Measurements from ENCODE around the gene TNNC1. TPM values are rescaled to one million over a fixed set of nuclear protein-coding genes. Genes with fewer than 3 reads are reported as not detected.

The TNNC1 gene
- total and polyA plus RNA-seq, 4 donors: 2.6 to 20.7 (median 3.8) TPM

GRCh38 chr3:52447512-52448355 lies 6.1 kb downstream of the TNNC1 start:
- Histone ChIP-seq H3K36me3 (ENCODE audit: control insufficient read depth in 1 of 2, insufficient read depth in 2 of 2, low read length in 1 of 2) (no peaks in the 10 kb centered on the region), H3K27ac (ENCODE audit: low read depth in 1 of 2, low read length in 2 of 2) (no peak overlapping the region), H3K4me3 (ENCODE audit: low read length in 2 of 2) (no peak overlapping the region), H3K4me1 (ENCODE audit: control insufficient read depth in 1 of 2, insufficient read depth in 2 of 2, low read length in 2 of 2) (no peaks in the 10 kb centered on the region), H3K9me3 (ENCODE audit: control insufficient read depth, low read length) (no peaks in the 10 kb centered on the region), H3K27me3 (ENCODE audit: control insufficient read depth in 1 of 2, insufficient read depth in 2 of 2, low read length in 1 of 2) (no peaks in the 10 kb centered on the region)
- no peak for DNase-seq
- intact Hi-C loops (cut with DNase I): loop anchor here in 1 of 2 donors (5.0 kb wide), 1 partner anchor 225 kb away; no protein-coding TSS in a partner anchor
- 73 to 75% methylated on average over 11 to 12 of the region's 12 CpGs for WGBS, 2 donors
- ATAC-seq (ENCODE audit: low FRiP score): no peak

DNA sequence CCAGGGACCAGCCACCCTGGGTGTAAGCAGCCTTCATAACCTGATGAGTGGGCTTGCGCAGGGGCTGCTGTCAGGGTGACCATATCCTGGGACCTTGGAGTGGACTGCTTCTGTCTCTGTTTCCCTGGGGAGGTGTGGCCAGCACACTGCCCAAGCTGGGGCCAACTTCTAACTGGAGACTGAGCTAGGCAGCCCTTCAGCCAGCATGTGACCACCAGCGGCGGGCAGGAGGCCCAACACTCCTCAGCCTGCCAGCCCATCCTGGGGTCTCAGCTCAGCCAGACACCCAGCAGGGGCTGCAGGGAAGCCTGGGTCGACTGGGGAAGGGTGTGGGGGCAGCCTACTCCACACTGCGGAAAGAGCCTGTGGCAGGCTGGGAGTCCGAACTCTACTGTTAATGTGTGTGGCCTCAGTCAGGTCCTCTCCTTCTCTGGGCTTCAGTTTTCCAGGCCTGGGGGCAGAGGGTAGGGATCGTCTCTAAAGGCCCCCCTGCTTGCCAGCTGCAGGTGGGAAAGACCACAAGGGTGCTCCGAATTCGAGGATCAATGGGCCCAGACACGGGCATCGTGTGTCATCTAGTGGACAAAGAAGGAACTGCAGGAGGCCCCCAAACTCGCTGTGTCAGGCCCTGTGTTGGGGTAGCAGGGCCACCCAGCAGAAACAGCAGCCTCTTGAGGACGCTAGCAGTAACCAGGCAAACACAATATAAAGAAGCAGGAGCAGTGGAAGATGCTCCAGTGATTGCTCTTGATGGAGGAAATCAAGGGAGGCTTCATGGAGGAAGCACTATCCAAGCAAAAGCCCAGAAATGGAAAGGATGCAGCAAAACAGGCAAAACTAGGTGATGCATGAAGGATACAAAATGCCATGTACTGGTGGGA lies 7.0 kb downstream of the TNNC1 start:
- peak; percentile 74 for ATAC-seq (ENCODE audit: low FRiP score)
- Histone ChIP-seq H3K27me3 (ENCODE audit: control insufficient read depth in 1 of 2, insufficient read depth in 2 of 2, low read length in 1 of 2) (no peaks in the 10 kb centered on the region), H3K4me3 (ENCODE audit: low read length in 2 of 2) (no peak overlapping the region), H3K27ac (ENCODE audit: low read depth in 1 of 2, low read length in 2 of 2) (no peak overlapping the region), H3K36me3 (ENCODE audit: control insufficient read depth in 1 of 2, insufficient read depth in 2 of 2, low read length in 1 of 2) (no peaks in the 10 kb centered on the region), H3K4me1 (ENCODE audit: control insufficient read depth in 1 of 2, insufficient read depth in 2 of 2, low read length in 2 of 2) (no peaks in the 10 kb centered on the region), H3K9me3 (ENCODE audit: control insufficient read depth, low read length) (no peaks in the 10 kb centered on the region)
- DNase-seq: peak in 1 of 2 donors; percentile 83
- intact Hi-C loops (cut with DNase I): loop anchor here in 1 of 2 donors (5.0 kb wide), 1 partner anchor 225 kb away; no protein-coding TSS in a partner anchor
- 37 to 38% methylated on average over 13 of the region's 13 CpGs for WGBS, 2 donors

GRCh38 chr3:52446042-52446441 lies 7.8 kb downstream of the TNNC1 start:
- Histone ChIP-seq H3K27ac (ENCODE audit: low read depth in 1 of 2, low read length in 2 of 2) (no peak overlapping the region), H3K27me3 (ENCODE audit: control insufficient read depth in 1 of 2, insufficient read depth in 2 of 2, low read length in 1 of 2) (no peaks in the 10 kb centered on the region), H3K4me3 (ENCODE audit: low read length in 2 of 2) (no peak overlapping the region), H3K9me3 (ENCODE audit: control insufficient read depth, low read length) (no peaks in the 10 kb centered on the region), H3K36me3 (ENCODE audit: control insufficient read depth in 1 of 2, insufficient read depth in 2 of 2, low read length in 1 of 2) (no peaks in the 10 kb centered on the region), H3K4me1 (ENCODE audit: control insufficient read depth in 1 of 2, insufficient read depth in 2 of 2, low read length in 2 of 2) (no peaks in the 10 kb centered on the region)
- 93 to 95% methylated on average over 4 of the region's 4 CpGs for WGBS, 2 donors
- intact Hi-C loops (cut with DNase I): loop anchor here in 1 of 2 donors (5.0 kb wide), 1 partner anchor 224 kb away; no protein-coding TSS in a partner anchor
- DNase-seq (no peak), ATAC-seq (ENCODE audit: low FRiP score) (no peak)

GRCh38 chr3:52444860-52445793 lies 8.7 kb downstream of the TNNC1 start, which contains the start of gene SEMA3G:
Gene SEMA3G (minus strand): TSS chr3:52445103. CDS start chr3:52445027, 76 bp downstream.
- Histone ChIP-seq H3K9me3 (ENCODE audit: control insufficient read depth, low read length) (no peaks in the 10 kb centered on the region), H3K27ac (ENCODE audit: low read depth in 1 of 2, low read length in 2 of 2) (no peak within 1 kb of the TSS)
- ATAC-seq (ENCODE audit: low FRiP score): peak; percentile 67

GRCh38 chr3:52443791-52444687 lies 9.8 kb downstream of the TNNC1 start:
- 91 to 92% methylated on average over 25 of the region's 25 CpGs for WGBS, 2 donors
- no peak overlapping the region for H3K27ac ChIP-seq (ENCODE audit: low read depth in 1 of 2, low read length in 2 of 2)
- ATAC-seq (ENCODE audit: low FRiP score): no peak
- no peaks in the 10 kb centered on the region for H3K4me1 ChIP-seq (ENCODE audit: control insufficient read depth in 1 of 2, insufficient read depth in 2 of 2, low read length in 2 of 2)
- H3K9me3 ChIP-seq (ENCODE audit: control insufficient read depth, low read length): no peaks in the 10 kb centered on the region
- no peaks in the 10 kb centered on the region for H3K36me3 ChIP-seq (ENCODE audit: control insufficient read depth in 1 of 2, insufficient read depth in 2 of 2, low read length in 1 of 2)
- no peak for DNase-seq
- no peak overlapping the region for H3K4me3 ChIP-seq (ENCODE audit: low read length in 2 of 2)
- H3K27me3 ChIP-seq (ENCODE audit: control insufficient read depth in 1 of 2, insufficient read depth in 2 of 2, low read length in 1 of 2): no peaks in the 10 kb centered on the region
- intact Hi-C loops (cut with DNase I): no loop called here

More at GRCh38 chr3:52444860-52445793, 8.7 kb downstream of the TNNC1 start, which contains the start of gene SEMA3G:
- no peaks in the 10 kb centered on the region for H3K36me3 ChIP-seq (ENCODE audit: control insufficient read depth in 1 of 2, insufficient read depth in 2 of 2, low read length in 1 of 2)
- no peak within 1 kb of the TSS for H3K4me3 ChIP-seq (ENCODE audit: low read length in 2 of 2)
- no peaks in the 10 kb centered on the region for H3K27me3 ChIP-seq (ENCODE audit: control insufficient read depth in 1 of 2, insufficient read depth in 2 of 2, low read length in 1 of 2)
- WGBS, 2 donors: 20 to 34% methylated on average over 14 to 19 of the region's 19 CpGs
- H3K4me1 ChIP-seq (ENCODE audit: control insufficient read depth in 1 of 2, insufficient read depth in 2 of 2, low read length in 2 of 2): no peaks in the 10 kb centered on the region
- intact Hi-C loops (cut with DNase I): loop anchor here in 1 of 2 donors (1.0 to 5.0 kb wide), 2 partner anchors 17 to 223 kb away; no protein-coding TSS in a partner anchor
- peak; percentile 87 to 91 for DNase-seq

GRCh38 chr3:52443268-52443610 lies 10.6 kb downstream of the TNNC1 start:
- Histone ChIP-seq H3K36me3 (ENCODE audit: control insufficient read depth in 1 of 2, insufficient read depth in 2 of 2, low read length in 1 of 2) (no peaks in the 10 kb centered on the region), H3K27ac (ENCODE audit: low read depth in 1 of 2, low read length in 2 of 2) (no peak overlapping the region), H3K4me3 (ENCODE audit: low read length in 2 of 2) (no peak overlapping the region), H3K4me1 (ENCODE audit: control insufficient read depth in 1 of 2, insufficient read depth in 2 of 2, low read length in 2 of 2) (no peaks in the 10 kb centered on the region), H3K27me3 (ENCODE audit: control insufficient read depth in 1 of 2, insufficient read depth in 2 of 2, low read length in 1 of 2) (no peaks in the 10 kb centered on the region), H3K9me3 (ENCODE audit: control insufficient read depth, low read length) (no peaks in the 10 kb centered on the region)
- intact Hi-C loops (cut with DNase I): no loop called here
- WGBS, 2 donors: 94 to 96% methylated on average over 8 of the region's 8 CpGs
- no peak for DNase-seq
- ATAC-seq (ENCODE audit: low FRiP score): no peak

- H3K27ac ChIP-seq (ENCODE audit: low read depth in 1 of 2, low read length in 2 of 2): no peak overlapping the region
- ATAC-seq (ENCODE audit: low FRiP score) (no peak), DNase-seq (peak in 1 of 2 donors; percentile 32)
- intact Hi-C loops (cut with DNase I): no loop called here
- H3K4me3 ChIP-seq (ENCODE audit: low read length in 2 of 2): no peak overlapping the region
- no peaks in the 10 kb centered on the region for H3K9me3 ChIP-seq (ENCODE audit: control insufficient read depth, low read length)
- 91 to 94% methylated on average over 16 of the region's 16 CpGs for WGBS, 2 donors
- H3K4me1 ChIP-seq (ENCODE audit: control insufficient read depth in 1 of 2, insufficient read depth in 2 of 2, low read length in 2 of 2): no peaks in the 10 kb centered on the region
- H3K36me3 ChIP-seq (ENCODE audit: control insufficient read depth in 1 of 2, insufficient read depth in 2 of 2, low read length in 1 of 2): no peaks in the 10 kb centered on the region
- H3K27me3 ChIP-seq (ENCODE audit: control insufficient read depth in 1 of 2, insufficient read depth in 2 of 2, low read length in 1 of 2): no peaks in the 10 kb centered on the region
These were observed 11.2 kb downstream of the TNNC1 start for GRCh38 chr3:52442409-52443267.

All from aorta (tissue), 5 donors.